MCF 10A (cell line): Measurements from ENCODE around the gene ZNRF3. TPM values are rescaled to one million over a fixed set of nuclear protein-coding genes. Genes with fewer than 3 reads are reported as not detected.

Experiments
- BruUV-seq: library from RNA; stranded (reverse); fragments of 400-500 nt; replicated peaks from 2 replicates; lab custom pipeline; 2021; lab: Mats Ljungman, UMichigan
- CTCF ChIA-PET: fragments of 300-600 bp; sonication (Branson Sonifier 250); formaldehyde crosslinking; extraction: SDS; loops from one replicate; lab custom pipeline; 2021; ENCODE audit warnings: antibody characterized with exemption, inconsistent platforms; lab: Yijun Ruan, JAX
- POLR2A ChIA-PET: fragments of 300-600, 350-650 bp; sonication (Branson Sonifier 250); formaldehyde crosslinking; extraction: SDS; loops from one replicate; lab custom pipeline; 2020; ENCODE audit warnings: antibody characterized with exemption, inconsistent platforms; lab: Yijun Ruan, JAX
- DNase-seq: peaks from one replicate; pipeline ENCODE4 v3.0.0-alpha.2; 2018; ENCODE audit not compliant: unreplicated experiment
- H3K27ac Mint-ChIP-seq: one replicate; pipeline ENCODE4 v1.8.0; 2022; ENCODE audit warnings: mild to moderate bottlenecking, low read depth, mixed read lengths; ENCODE audit not compliant: unreplicated experiment
- H3K27me3 Mint-ChIP-seq: one replicate; pipeline ENCODE4 v1.8.0; 2022; ENCODE audit warnings: mixed read lengths; ENCODE audit not compliant: insufficient read depth, unreplicated experiment
- H3K36me3 Mint-ChIP-seq: one replicate; pipeline ENCODE4 v1.8.0; 2022; ENCODE audit warnings: mild to moderate bottlenecking, moderate library complexity, mixed read lengths; ENCODE audit not compliant: insufficient read depth, unreplicated experiment
- H3K4me1 Mint-ChIP-seq: one replicate; pipeline ENCODE4 v1.8.0; 2022; ENCODE audit warnings: mixed read lengths; ENCODE audit not compliant: insufficient read depth, unreplicated experiment
- H3K4me3 Mint-ChIP-seq: one replicate; pipeline ENCODE4 v1.8.0; 2022; ENCODE audit warnings: mild to moderate bottlenecking, moderate library complexity, mixed read lengths; ENCODE audit not compliant: unreplicated experiment
- H3K9me3 Mint-ChIP-seq: one replicate; pipeline ENCODE4 v1.8.0; 2022; ENCODE audit warnings: mixed read lengths; ENCODE audit not compliant: unreplicated experiment
- intact Hi-C: fragments of 100-400 bp; cut with micrococcal nuclease; formaldehyde crosslinking; loops from 2 replicates; pipeline ENCODE4 v1.14.1; 2022
- total RNA-seq: library from RNA; stranded (reverse); gene quantifications from 2 replicates; pipeline ENCODE4 v1.2.3, GENCODE V29; 2022
- TF ChIP-seq, protein P1 (sequence below): fragments of 200-600 bp; IDR thresholded peaks from one replicate; pipeline ENCODE4 v1.8.0; 2022; ENCODE audit warnings: antibody characterized with exemption, mild to moderate bottlenecking; ENCODE audit not compliant: unreplicated experiment

ZNRF3 gene
- total RNA-seq, 1 experiment from 2014 or later = 7.1 TPM

DNA sequence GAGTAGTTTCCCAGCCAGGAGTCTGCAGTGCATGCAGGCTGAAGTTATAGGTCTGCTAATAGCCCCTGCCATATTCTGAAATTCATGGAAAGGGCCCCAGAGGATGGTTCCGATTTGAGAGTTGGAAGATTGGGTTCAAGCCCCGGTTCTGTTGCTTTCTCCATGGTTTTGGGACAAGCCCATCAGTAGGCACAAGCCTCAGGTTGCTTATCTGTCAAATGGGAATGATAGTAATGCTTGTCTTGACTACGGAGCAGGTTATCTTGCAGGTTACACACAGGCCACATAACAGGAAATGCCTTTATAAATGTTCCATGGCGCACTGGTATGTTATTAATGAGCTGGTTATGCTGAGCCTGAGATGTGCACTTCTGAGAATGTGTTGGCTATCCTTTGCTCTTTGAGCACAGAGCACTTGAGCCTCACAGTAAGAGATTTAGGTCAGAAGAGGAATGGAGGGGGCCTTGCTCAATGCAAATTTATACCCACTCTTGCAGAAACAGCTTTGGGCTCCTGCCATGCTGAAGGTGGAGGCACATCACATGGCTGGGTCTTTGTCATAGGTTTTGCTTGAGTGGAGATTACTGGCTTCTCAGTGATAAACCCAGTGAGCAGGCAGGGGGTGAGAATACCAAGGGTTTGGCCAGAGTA is 47.1 kb downstream of the ZNRF3 start:
- BruUV-seq = no TSS peak
- intact Hi-C loops = no loop called here
- Mint-ChIP-seq H3K27me3 (no peaks in the 10 kb centered on the region), H3K9me3 (no peaks in the 10 kb centered on the region), H3K4me3 (no peak overlapping the region), H3K4me1 (peaks cover 11% of the 10 kb centered on the region), H3K36me3 (no peaks in the 10 kb centered on the region), H3K27ac (no peak overlapping the region)
- TF ChIP-seq, protein P1, sequence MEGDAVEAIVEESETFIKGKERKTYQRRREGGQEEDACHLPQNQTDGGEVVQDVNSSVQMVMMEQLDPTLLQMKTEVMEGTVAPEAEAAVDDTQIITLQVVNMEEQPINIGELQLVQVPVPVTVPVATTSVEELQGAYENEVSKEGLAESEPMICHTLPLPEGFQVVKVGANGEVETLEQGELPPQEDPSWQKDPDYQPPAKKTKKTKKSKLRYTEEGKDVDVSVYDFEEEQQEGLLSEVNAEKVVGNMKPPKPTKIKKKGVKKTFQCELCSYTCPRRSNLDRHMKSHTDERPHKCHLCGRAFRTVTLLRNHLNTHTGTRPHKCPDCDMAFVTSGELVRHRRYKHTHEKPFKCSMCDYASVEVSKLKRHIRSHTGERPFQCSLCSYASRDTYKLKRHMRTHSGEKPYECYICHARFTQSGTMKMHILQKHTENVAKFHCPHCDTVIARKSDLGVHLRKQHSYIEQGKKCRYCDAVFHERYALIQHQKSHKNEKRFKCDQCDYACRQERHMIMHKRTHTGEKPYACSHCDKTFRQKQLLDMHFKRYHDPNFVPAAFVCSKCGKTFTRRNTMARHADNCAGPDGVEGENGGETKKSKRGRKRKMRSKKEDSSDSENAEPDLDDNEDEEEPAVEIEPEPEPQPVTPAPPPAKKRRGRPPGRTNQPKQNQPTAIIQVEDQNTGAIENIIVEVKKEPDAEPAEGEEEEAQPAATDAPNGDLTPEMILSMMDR = no peak
- POLR2A ChIA-PET = interaction anchor here (0.7 kb wide), 1 partner anchor 150 kb away, joined by 3 read pairs; no protein-coding TSS in a partner anchor
- DNase-seq = no peak
- CTCF ChIA-PET = no interaction called here

DNA sequence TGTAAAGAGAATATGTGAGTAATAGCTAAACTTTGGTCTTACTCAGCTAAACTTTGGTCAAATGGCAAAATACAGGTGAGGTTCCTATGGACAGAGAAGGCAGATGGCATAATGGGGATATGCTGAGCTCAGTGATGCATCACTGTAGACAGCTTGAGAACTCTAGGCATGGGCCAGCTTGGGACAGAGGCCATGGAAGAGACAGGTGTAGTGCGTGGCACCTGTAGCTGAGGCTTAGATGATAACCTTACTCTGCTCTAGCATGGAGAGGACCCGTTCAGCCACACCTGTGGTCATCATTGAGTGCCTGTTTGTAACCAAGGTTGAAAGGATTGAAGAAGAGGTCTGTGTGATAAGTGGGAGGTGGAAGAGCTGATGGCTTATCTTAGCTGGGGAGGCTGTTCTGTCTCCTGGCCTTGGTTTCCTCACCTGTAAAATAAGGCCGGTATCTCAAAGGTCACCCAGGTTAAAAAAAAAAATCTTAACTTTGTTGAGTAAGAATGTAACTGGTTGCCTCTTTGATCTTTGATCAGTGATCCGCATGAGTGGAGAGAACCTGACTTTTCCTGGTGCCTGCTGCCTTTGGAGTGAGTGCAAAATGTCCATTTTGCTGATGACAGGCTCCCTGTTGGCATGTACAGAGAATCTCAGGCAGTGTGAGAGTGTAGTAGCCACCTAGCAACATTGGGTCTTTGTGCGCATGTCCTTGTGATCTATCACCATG is 48.6 kb downstream of the ZNRF3 start:
- H3K4me1 Mint-ChIP-seq = peaks cover 15% of the 10 kb centered on the region
- POLR2A ChIA-PET = no interaction called here
- DNase-seq = no peak
- H3K4me3 Mint-ChIP-seq = no peak overlapping the region
- H3K9me3 Mint-ChIP-seq = no peaks in the 10 kb centered on the region
- H3K36me3 Mint-ChIP-seq = no peaks in the 10 kb centered on the region
- intact Hi-C loops = no loop called here
- TF ChIP-seq, protein P1 = no peak
- H3K27me3 Mint-ChIP-seq = no peaks in the 10 kb centered on the region
- no TSS peak for BruUV-seq
- CTCF ChIA-PET = no interaction called here
- H3K27ac Mint-ChIP-seq = no peak overlapping the region

DNA sequence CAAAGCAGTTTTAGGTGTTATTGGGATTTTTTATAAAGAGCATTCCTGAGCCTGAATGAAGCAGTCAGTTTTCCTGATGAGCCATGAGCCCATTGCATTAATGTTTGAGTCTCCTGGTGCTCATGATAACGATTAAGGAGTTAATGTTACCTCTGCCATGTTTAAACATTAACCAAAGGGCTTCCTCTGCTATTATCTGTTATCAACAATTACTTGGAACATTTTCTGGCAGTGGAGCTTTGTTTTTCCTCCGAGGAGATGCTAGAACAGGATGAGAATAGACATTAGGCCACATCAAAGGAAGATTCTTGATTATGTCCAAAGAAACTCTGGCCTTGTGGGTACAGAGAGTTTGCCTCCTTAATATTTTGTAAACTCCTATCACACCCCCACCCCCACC is 49.9 kb downstream of the ZNRF3 start:
- CTCF ChIA-PET = no interaction called here
- POLR2A ChIA-PET = no interaction called here
- Mint-ChIP-seq H3K27ac (no peak overlapping the region), H3K4me3 (no peak overlapping the region), H3K27me3 (no peaks in the 10 kb centered on the region), H3K36me3 (no peaks in the 10 kb centered on the region), H3K4me1 (peaks cover 10% of the 10 kb centered on the region), H3K9me3 (no peaks in the 10 kb centered on the region)
- no TSS peak for BruUV-seq
- TF ChIP-seq, protein P1 = no peak
- no peak for DNase-seq
- intact Hi-C loops = no loop called here

DNA sequence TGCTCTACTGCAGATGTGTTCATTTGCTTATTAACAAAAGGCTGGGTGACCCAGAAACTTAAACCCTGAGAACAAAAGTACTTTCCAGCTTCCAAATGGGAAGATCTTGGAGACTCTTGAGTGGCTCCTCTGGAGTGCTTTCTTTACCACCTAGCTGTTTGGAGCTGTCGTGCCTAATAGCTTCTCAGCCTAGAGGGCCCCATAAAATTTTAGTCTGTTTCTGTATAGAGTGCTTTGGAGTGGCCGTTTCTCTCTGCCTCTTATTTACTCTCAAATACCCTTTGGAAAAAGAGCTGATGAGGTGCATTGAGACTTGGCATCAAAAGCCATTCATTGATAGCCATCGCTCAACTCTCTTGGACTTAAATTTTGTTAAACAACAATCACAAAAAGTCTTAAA is 50.7 kb downstream of the ZNRF3 start:
- no peak overlapping the region for H3K27ac Mint-ChIP-seq
- no peaks in the 10 kb centered on the region for H3K9me3 Mint-ChIP-seq
- no peak for DNase-seq
- ChIA-PET CTCF (no interaction called here), POLR2A (no interaction called here)
- TF ChIP-seq, protein P1 = no peak
- H3K36me3 Mint-ChIP-seq = no peaks in the 10 kb centered on the region
- BruUV-seq = no TSS peak
- intact Hi-C loops = no loop called here
- H3K27me3 Mint-ChIP-seq = no peaks in the 10 kb centered on the region
- H3K4me3 Mint-ChIP-seq = no peak overlapping the region
- peaks cover 10% of the 10 kb centered on the region for H3K4me1 Mint-ChIP-seq
